ENCODE results near the gene SH2B3. TPM values are rescaled to one million over a fixed set of nuclear protein-coding genes. Genes with fewer than 3 reads are reported as not detected.

The SH2B3 gene
- total and polyA plus RNA-seq, 11 donors = 11.3 to 76.7 (median 40.2) TPM

DNA sequence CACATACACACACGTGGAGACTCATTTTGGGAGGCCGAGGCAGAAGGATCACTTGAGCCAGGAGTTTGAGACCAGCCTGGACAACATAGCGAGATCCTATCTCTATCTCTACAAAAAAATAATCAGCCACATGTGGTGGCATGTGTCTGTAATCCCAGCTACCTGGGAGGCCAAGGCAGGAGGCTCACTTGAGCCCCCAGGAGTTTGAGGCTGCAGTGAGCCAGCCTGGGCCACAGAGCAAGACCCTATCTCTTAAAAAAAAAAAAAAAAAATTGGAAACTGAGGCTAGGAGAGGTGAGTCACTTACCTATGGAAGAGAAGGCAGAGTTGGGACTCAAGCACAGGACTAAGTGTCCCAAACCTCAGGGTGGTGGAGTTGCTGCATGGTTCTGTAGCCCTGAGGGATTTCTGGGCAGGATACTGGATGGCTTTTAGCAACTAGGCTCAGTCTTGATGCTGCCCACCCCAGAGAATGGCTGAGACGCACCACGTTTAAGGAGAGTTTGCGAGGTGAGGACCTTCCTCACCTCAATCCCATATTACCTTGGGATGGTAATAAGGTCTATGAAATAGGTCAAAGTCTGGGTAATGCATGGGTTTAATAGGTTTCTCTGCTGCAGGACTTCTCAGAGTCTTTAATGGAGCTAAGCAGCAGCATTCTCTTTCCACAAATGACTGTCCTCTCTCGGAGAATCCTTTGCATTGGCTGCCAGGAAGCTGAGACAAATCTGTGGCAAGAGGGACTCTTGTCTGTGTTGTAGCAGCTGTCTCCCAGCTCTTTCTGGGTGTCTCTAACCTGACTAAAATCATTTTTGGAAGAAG is 35.6 kb downstream of the SH2B3 start:
- TF ChIP-seq, protein P1, sequence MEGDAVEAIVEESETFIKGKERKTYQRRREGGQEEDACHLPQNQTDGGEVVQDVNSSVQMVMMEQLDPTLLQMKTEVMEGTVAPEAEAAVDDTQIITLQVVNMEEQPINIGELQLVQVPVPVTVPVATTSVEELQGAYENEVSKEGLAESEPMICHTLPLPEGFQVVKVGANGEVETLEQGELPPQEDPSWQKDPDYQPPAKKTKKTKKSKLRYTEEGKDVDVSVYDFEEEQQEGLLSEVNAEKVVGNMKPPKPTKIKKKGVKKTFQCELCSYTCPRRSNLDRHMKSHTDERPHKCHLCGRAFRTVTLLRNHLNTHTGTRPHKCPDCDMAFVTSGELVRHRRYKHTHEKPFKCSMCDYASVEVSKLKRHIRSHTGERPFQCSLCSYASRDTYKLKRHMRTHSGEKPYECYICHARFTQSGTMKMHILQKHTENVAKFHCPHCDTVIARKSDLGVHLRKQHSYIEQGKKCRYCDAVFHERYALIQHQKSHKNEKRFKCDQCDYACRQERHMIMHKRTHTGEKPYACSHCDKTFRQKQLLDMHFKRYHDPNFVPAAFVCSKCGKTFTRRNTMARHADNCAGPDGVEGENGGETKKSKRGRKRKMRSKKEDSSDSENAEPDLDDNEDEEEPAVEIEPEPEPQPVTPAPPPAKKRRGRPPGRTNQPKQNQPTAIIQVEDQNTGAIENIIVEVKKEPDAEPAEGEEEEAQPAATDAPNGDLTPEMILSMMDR (IDR thresholded peaks at IDR 0.05) = no peak
- no peak for TF ChIP-seq POLR2A (IDR thresholded peaks at IDR 0.05)
- intact Hi-C loops (cut with DNase I) = no loop called here
- 82 to 87% (median 84%) methylated on average over 7 of the region's 7 CpGs for WGBS, 4 donors
- peaks cover 20 to 100% (median 94%) of the 10 kb centered on the region in 12 donors for H3K4me1 ChIP-seq
- peak overlapping the region in 11 of 12 donors; percentile 22 to 89 (median 73) for H3K27ac ChIP-seq
- peak in 1 of 5 donors; percentile 9 for DNase-seq
- H3K27me3 ChIP-seq = no peaks in the 10 kb centered on the region
- peaks cover 0 to 31% (median 4%) of the 10 kb centered on the region in 9 donors for H3K36me3 ChIP-seq
- no peak overlapping the region for H3K4me3 ChIP-seq
- no peaks in the 10 kb centered on the region for H3K9me3 ChIP-seq
- ATAC-seq = no peak

DNA sequence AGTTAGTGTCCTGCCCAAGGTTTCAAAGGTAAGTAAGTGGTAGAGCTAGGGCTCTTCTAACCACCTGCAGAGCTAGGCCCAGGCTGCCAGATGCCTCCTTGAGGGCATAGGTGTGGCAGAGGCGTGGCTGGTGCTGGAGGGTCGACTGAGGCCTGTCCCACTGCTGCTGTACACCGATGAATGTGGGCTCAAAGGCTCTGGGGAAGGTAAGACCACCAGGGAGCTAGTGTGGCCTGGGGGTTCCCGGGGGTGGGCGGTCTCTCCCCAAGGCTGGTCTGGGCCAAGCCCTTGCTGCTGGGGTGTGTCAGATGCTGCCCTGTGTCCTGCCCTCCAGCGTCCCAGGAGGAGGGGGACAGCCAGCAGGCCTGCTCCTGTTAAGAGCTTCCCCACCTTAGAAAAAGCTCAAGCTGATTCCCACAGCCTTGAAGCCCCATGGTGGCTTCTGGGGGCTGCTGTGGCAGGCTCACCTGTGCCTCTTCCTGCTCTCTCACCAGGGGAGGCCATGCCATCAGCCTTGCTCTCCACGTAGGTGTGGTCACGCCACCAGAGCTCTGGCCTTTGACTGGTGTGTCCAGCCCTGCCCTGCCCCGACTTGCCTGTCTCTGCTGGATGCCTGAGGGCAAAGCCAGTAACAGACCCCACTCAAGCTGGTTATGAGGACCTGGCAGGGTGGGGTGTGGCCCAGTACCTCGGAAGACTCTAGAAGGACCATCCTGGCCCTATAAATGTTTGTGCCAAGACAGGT is 36.8 kb downstream of the SH2B3 start:
- no peaks in the 10 kb centered on the region for H3K9me3 ChIP-seq
- 77 to 86% (median 83%) methylated on average over 4 to 10 of the region's 10 CpGs for WGBS, 4 donors
- no peak for ATAC-seq
- intact Hi-C loops (cut with DNase I) = no loop called here
- H3K4me1 ChIP-seq = peaks cover 20 to 100% (median 95%) of the 10 kb centered on the region in 12 donors
- peak in 1 of 5 donors; percentile 22 for DNase-seq
- peak overlapping the region in 11 of 12 donors; percentile 31 to 89 (median 79) for H3K27ac ChIP-seq
- TF ChIP-seq, protein P1 (IDR thresholded peaks at IDR 0.05) = no peak
- peaks cover 0 to 42% (median 12%) of the 10 kb centered on the region in 9 donors for H3K36me3 ChIP-seq
- H3K27me3 ChIP-seq = no peaks in the 10 kb centered on the region
- H3K4me3 ChIP-seq = no peak overlapping the region

DNA sequence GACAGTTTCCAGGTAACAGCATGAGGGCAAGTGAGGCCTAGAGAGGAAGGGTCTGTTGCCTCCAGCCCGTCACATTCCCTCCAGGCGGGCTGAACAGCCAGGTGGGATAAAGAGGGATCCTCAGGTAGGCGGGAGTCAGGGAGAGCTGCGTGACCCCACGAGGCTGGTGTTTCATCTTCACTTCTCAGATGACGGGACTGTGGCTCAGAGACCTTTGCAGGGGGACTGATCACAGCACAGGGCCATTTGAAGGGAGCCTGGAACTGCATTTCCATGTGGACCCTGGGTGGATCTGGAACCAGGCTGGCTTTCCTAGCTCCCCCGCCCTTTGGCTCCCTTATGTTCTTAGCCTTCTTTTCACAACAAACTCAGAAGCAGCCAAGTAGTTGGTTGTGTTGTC is 37.4 kb downstream of the SH2B3 start:
- Histone ChIP-seq H3K4me3 (no peak overlapping the region), H3K27me3 (no peaks in the 10 kb centered on the region), H3K4me1 (peaks cover 20 to 100% (median 95%) of the 10 kb centered on the region in 12 donors), H3K27ac (peak overlapping the region in 11 of 12 donors; percentile 0 to 89 (median 79)), H3K36me3 (peaks cover 0 to 49% (median 18%) of the 10 kb centered on the region in 9 donors), H3K9me3 (no peaks in the 10 kb centered on the region)
- intact Hi-C loops (cut with DNase I) = no loop called here
- DNase-seq = peak in 3 of 5 donors; percentile 8 to 19 (median 13)
- 89 to 94% (median 92%) methylated on average over 2 to 7 of the region's 7 CpGs for WGBS, 4 donors
- ATAC-seq = no peak
- TF ChIP-seq POLR2A (IDR thresholded peaks at IDR 0.05) = no peak
- TF ChIP-seq, protein P1 (IDR thresholded peaks at IDR 0.05) = no peak

DNA sequence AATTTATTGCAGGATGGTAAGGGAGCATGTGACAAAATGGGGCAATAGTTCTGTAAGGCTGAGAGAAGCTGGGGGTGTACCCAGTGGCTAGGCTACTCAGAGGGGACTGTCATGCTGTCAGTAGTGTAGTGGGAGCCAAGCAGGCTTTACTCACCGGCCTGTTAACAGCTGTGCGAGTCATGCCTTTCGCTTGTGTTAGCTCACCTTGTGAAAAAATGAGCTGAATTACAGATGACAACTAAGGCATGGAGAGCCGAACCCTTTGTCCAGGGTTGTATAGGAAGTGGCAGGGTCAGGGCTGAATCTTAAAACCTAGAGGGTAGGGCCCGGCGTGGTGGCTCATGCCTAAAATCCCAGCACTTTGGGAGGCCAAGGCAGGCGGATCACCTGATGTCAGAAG is 37.9 kb downstream of the SH2B3 start:
- WGBS, 4 donors = 83 to 89% (median 86%) methylated on average over 7 of the region's 7 CpGs
- TF ChIP-seq, protein P1 (IDR thresholded peaks at IDR 0.05) = no peak
- no peak for TF ChIP-seq POLR2A (IDR thresholded peaks at IDR 0.05)
- Histone ChIP-seq H3K4me3 (no peak overlapping the region), H3K9me3 (no peaks in the 10 kb centered on the region), H3K27ac (peak overlapping the region in 10 of 12 donors; percentile 11 to 89 (median 76)), H3K27me3 (no peaks in the 10 kb centered on the region), H3K4me1 (peaks cover 17 to 100% (median 95%) of the 10 kb centered on the region in 12 donors), H3K36me3 (peaks cover 0 to 52% (median 23%) of the 10 kb centered on the region in 9 donors)
- peak in 1 of 5 donors; percentile 30 for DNase-seq
- intact Hi-C loops (cut with DNase I) = no loop called here
- no peak for ATAC-seq

All from heart left ventricle (tissue), 16 donors.